AG09309 (cell line): ENCODE data around the gene SUGCT.

Source experiments
- DNase-seq: peaks from one replicate; pipeline ENCODE4 v3.0.0-alpha.2; 2010; ENCODE audit warnings: low read depth
- H3K4me3 ChIP-seq: 2 replicates; pipeline ENCODE4 v1.5.1; 2011; ENCODE audit warnings: mild to moderate bottlenecking, low read depth, low read length, moderate library complexity; ENCODE audit not compliant: control insufficient read depth
- CTCF ChIP-seq: IDR thresholded peaks from 2 replicates; pipeline ENCODE4 v1.5.1; 2011; ENCODE audit warnings: mild to moderate bottlenecking, low read depth, low read length, inconsistent platforms; ENCODE audit not compliant: insufficient read depth, control insufficient read depth; ENCODE audit errors: missing control alignments

SUGCT gene

GRCh38 chr7:40843338-40843985 lies 708.7 kb downstream of the SUGCT start:
- no peak overlapping the region for H3K4me3 ChIP-seq
- no peak for DNase-seq
- no peak for TF ChIP-seq CTCF

- no peak for DNase-seq
- TF ChIP-seq CTCF: no peak
- no peak overlapping the region for H3K4me3 ChIP-seq
Observed at GRCh38 chr7:40845943-40846342, 711.1 kb downstream of the SUGCT start.

- DNase-seq: no peak
- no peak for TF ChIP-seq CTCF
- H3K4me3 ChIP-seq: no peak overlapping the region
Observed at GRCh38 chr7:40847921-40848320, 713.1 kb downstream of the SUGCT start.

GRCh38 chr7:40848541-40849221 lies 713.9 kb downstream of the SUGCT start:
- DNase-seq: no peak
- no peak overlapping the region for H3K4me3 ChIP-seq
- no peak for TF ChIP-seq CTCF

- no peak for TF ChIP-seq CTCF
- no peak for DNase-seq
- no peak overlapping the region for H3K4me3 ChIP-seq
Observed at GRCh38 chr7:40850017-40850416, 715.2 kb downstream of the SUGCT start.

GRCh38 chr7:40851001-40851400 lies 716.2 kb downstream of the SUGCT start:
- no peak for TF ChIP-seq CTCF
- H3K4me3 ChIP-seq: no peak overlapping the region
- no peak for DNase-seq
